ENCODE measurements around the gene RPL14.

RPL14 gene

GRCh38 chr3:40463579-40463978 is 6.4 kb downstream of the RPL14 start:
- no peak for DNase-seq

GRCh38 chr3:40464339-40465110 is 7.4 kb downstream of the RPL14 start:
- DNase-seq, result no peak

- no peak for DNase-seq
Measured at GRCh38 chr3:40465111-40465407, 7.9 kb downstream of the RPL14 start.

- DNase-seq, result no peak
Measured at GRCh38 chr3:40465456-40465855, 8.3 kb downstream of the RPL14 start.

GRCh38 chr3:40468018-40468417 is 10.9 kb downstream of the RPL14 start:
- no peak for DNase-seq

- no peak for DNase-seq
Measured at GRCh38 chr3:40470701-40471100, 13.6 kb downstream of the RPL14 start.

- DNase-seq, result peak; percentile 78
Measured at GRCh38 chr3:40476478-40477470, 19.6 kb downstream of the RPL14 start, which contains the start of gene ZNF619. Gene ZNF619, plus strand, starts transcription at chr3:40477122. Its CDS starts 858 bp downstream, at chr3:40477980.

- no peak for DNase-seq
Measured at GRCh38 chr3:40477666-40478065, 20.5 kb downstream of the RPL14 start.

- DNase-seq, result no peak
Measured at GRCh38 chr3:40487172-40487571, 30.0 kb downstream of the RPL14 start.

- DNase-seq, result no peak
Measured at GRCh38 chr3:40490916-40491315, 33.8 kb downstream of the RPL14 start.

GRCh38 chr3:40494698-40495097 is 37.6 kb downstream of the RPL14 start:
- no peak for DNase-seq

- DNase-seq, result no peak
Measured at GRCh38 chr3:40497288-40497687, 40.1 kb downstream of the RPL14 start.

- DNase-seq, result no peak
Measured at GRCh38 chr3:40499952-40500351, 42.8 kb downstream of the RPL14 start.

- DNase-seq, result no peak
Measured at GRCh38 chr3:40502034-40502433, 44.9 kb downstream of the RPL14 start.

GRCh38 chr3:40504636-40505430 is 47.7 kb downstream of the RPL14 start:
- DNase-seq, result no peak

- peak; percentile 78 for DNase-seq
Measured at GRCh38 chr3:40505599-40506462, 48.7 kb downstream of the RPL14 start, which contains the start of gene ZNF620. Gene ZNF620, plus strand, starts transcription at chr3:40506039. Its CDS starts 314 bp downstream, at chr3:40506353.

- DNase-seq, result no peak
Measured at GRCh38 chr3:40511031-40511718, 54.0 kb downstream of the RPL14 start.

GRCh38 chr3:40516201-40516600 is 59.1 kb downstream of the RPL14 start:
- DNase-seq, result no peak

GRCh38 chr3:40518067-40518466 is 60.9 kb downstream of the RPL14 start:
- no peak for DNase-seq

Measured in activated CD8-positive, alpha-beta memory T cell treated with anti-CD3 and anti-CD28 coated beads, Interleukin-2, amount 50 U/mL, for 48 hours (primary cell).